MCF 10A (cell line): ENCODE measurements around the gene CTTN. TPM values are rescaled to one million over a fixed set of nuclear protein-coding genes. Genes with fewer than 3 reads are reported as not detected.

ENCODE experiments used
- BruUV-seq: library from RNA; stranded (reverse); fragments of 400-500 nt; replicated peaks from 2 replicates; lab custom pipeline; 2021; lab: Mats Ljungman, UMichigan
- CTCF ChIA-PET: fragments of 300-600 bp; sonication (Branson Sonifier 250); formaldehyde crosslinking; extraction: SDS; loops from one replicate; lab custom pipeline; 2021; ENCODE audit warnings: antibody characterized with exemption, inconsistent platforms; lab: Yijun Ruan, JAX
- POLR2A ChIA-PET: fragments of 300-600, 350-650 bp; sonication (Branson Sonifier 250); formaldehyde crosslinking; extraction: SDS; loops from one replicate; lab custom pipeline; 2020; ENCODE audit warnings: antibody characterized with exemption, inconsistent platforms; lab: Yijun Ruan, JAX
- DNase-seq: peaks from one replicate; pipeline ENCODE4 v3.0.0-alpha.2; 2018; ENCODE audit not compliant: unreplicated experiment
- H3K27ac Mint-ChIP-seq: one replicate; pipeline ENCODE4 v1.8.0; 2022; ENCODE audit warnings: mild to moderate bottlenecking, low read depth, mixed read lengths; ENCODE audit not compliant: unreplicated experiment
- H3K27me3 Mint-ChIP-seq: one replicate; pipeline ENCODE4 v1.8.0; 2022; ENCODE audit warnings: mixed read lengths; ENCODE audit not compliant: insufficient read depth, unreplicated experiment
- H3K36me3 Mint-ChIP-seq: one replicate; pipeline ENCODE4 v1.8.0; 2022; ENCODE audit warnings: mild to moderate bottlenecking, moderate library complexity, mixed read lengths; ENCODE audit not compliant: insufficient read depth, unreplicated experiment
- H3K4me1 Mint-ChIP-seq: one replicate; pipeline ENCODE4 v1.8.0; 2022; ENCODE audit warnings: mixed read lengths; ENCODE audit not compliant: insufficient read depth, unreplicated experiment
- H3K4me3 Mint-ChIP-seq: one replicate; pipeline ENCODE4 v1.8.0; 2022; ENCODE audit warnings: mild to moderate bottlenecking, moderate library complexity, mixed read lengths; ENCODE audit not compliant: unreplicated experiment
- H3K9me3 Mint-ChIP-seq: one replicate; pipeline ENCODE4 v1.8.0; 2022; ENCODE audit warnings: mixed read lengths; ENCODE audit not compliant: unreplicated experiment
- CTCF ChIP-seq: fragments of 200-600 bp; IDR thresholded peaks from one replicate; pipeline ENCODE4 v1.8.0; 2022; ENCODE audit warnings: antibody characterized with exemption, mild to moderate bottlenecking; ENCODE audit not compliant: unreplicated experiment
- intact Hi-C: fragments of 100-400 bp; cut with micrococcal nuclease; formaldehyde crosslinking; loops from 2 replicates; pipeline ENCODE4 v1.14.1; 2022
- total RNA-seq: library from RNA; stranded (reverse); gene quantifications from 2 replicates; pipeline ENCODE4 v1.2.3, GENCODE V29; 2022

CTTN gene
- total RNA-seq, 1 experiment from 2014 or later: 264 TPM

GRCh38 chr11:70436501-70436860, 38.2 kb downstream of the CTTN start:
- peaks cover 63% of the 10 kb centered on the region for H3K36me3 Mint-ChIP-seq
- H3K27me3 Mint-ChIP-seq: no peaks in the 10 kb centered on the region
- ChIA-PET POLR2A (no interaction called here), CTCF (interaction anchor here (0.7 kb wide), 1 partner anchor 62 kb away, joined by 3 read pairs; no protein-coding TSS in a partner anchor)
- DNase-seq: no peak
- no peaks in the 10 kb centered on the region for H3K4me1 Mint-ChIP-seq
- H3K4me3 Mint-ChIP-seq: no peak overlapping the region
- H3K9me3 Mint-ChIP-seq: no peaks in the 10 kb centered on the region
- BruUV-seq: no TSS peak
- TF ChIP-seq CTCF: no peak
- intact Hi-C loops: no loop called here
- H3K27ac Mint-ChIP-seq: no peak overlapping the region

- Mint-ChIP-seq H3K36me3 (peaks cover 60% of the 10 kb centered on the region), H3K27me3 (no peaks in the 10 kb centered on the region), H3K4me3 (no peak overlapping the region), H3K4me1 (no peaks in the 10 kb centered on the region), H3K9me3 (no peaks in the 10 kb centered on the region), H3K27ac (no peak overlapping the region)
- ChIA-PET CTCF (interaction anchor here (0.6 kb wide), 1 partner anchor 11 kb away, joined by 3 read pairs; no protein-coding TSS in a partner anchor), POLR2A (no interaction called here)
- intact Hi-C loops: no loop called here
- BruUV-seq: no TSS peak
- TF ChIP-seq CTCF: no peak
- DNase-seq: no peak
Measured at GRCh38 chr11:70437111-70437784, 38.9 kb downstream of the CTTN start.

- H3K4me1 Mint-ChIP-seq: no peaks in the 10 kb centered on the region
- intact Hi-C loops: no loop called here
- DNase-seq: no peak
- ChIA-PET CTCF (no interaction called here), POLR2A (no interaction called here)
- H3K36me3 Mint-ChIP-seq: peaks cover 43% of the 10 kb centered on the region
- H3K27ac Mint-ChIP-seq: no peak overlapping the region
- TF ChIP-seq CTCF: no peak
- no TSS peak for BruUV-seq
- H3K27me3 Mint-ChIP-seq: no peaks in the 10 kb centered on the region
- H3K4me3 Mint-ChIP-seq: no peak overlapping the region
- no peaks in the 10 kb centered on the region for H3K9me3 Mint-ChIP-seq
Measured at GRCh38 chr11:70440206-70440605, 41.9 kb downstream of the CTTN start.

GRCh38 chr11:70443773-70444030, 45.4 kb downstream of the CTTN start:
- BruUV-seq: no TSS peak
- intact Hi-C loops: no loop called here
- ChIA-PET POLR2A (interaction anchor here (0.6 to 1.2 kb wide), 2 partner anchors 12 to 37 kb away, joined by 3 to 5 read pairs; no protein-coding TSS in a partner anchor), CTCF (interaction anchor here (0.8 kb wide), 1 partner anchor 23 kb away, joined by 4 read pairs; no protein-coding TSS in a partner anchor)
- TF ChIP-seq CTCF: no peak
- Mint-ChIP-seq H3K36me3 (peaks cover 16% of the 10 kb centered on the region), H3K4me1 (no peaks in the 10 kb centered on the region), H3K9me3 (peaks cover 6% of the 10 kb centered on the region), H3K4me3 (no peak overlapping the region), H3K27me3 (no peaks in the 10 kb centered on the region), H3K27ac (no peak overlapping the region)
- DNase-seq: no peak
